HG03469 (cell line): Measurements from ENCODE around the gene RARB.

Source experiments
- ATAC-seq: cut with Tn5 transposase; IDR thresholded peaks from one replicate; pipeline ENCODE4 v1.9.1; 2021; ENCODE audit warnings: mild to moderate bottlenecking, moderate library complexity, moderate number of reproducible peaks; ENCODE audit not compliant: unreplicated experiment

RARB gene

GRCh38 chr3:25572919-25573385, 144.9 kb downstream of the RARB start:
- no peak for ATAC-seq

GRCh38 chr3:25573386-25574171, 145.5 kb downstream of the RARB start:
- no peak for ATAC-seq

- ATAC-seq, result no peak
These were observed 146.2 kb downstream of the RARB start for GRCh38 chr3:25574172-25574765.

- no peak for ATAC-seq
These were observed 146.9 kb downstream of the RARB start for GRCh38 chr3:25575001-25575400.

- ATAC-seq, result no peak
These were observed 148.1 kb downstream of the RARB start for GRCh38 chr3:25576146-25576545.

GRCh38 chr3:25576831-25577454, 148.9 kb downstream of the RARB start:
- ATAC-seq, result no peak

GRCh38 chr3:25578059-25578458, 150.0 kb downstream of the RARB start:
- no peak for ATAC-seq

GRCh38 chr3:25580534-25580933, 152.5 kb downstream of the RARB start:
- no peak for ATAC-seq

- no peak for ATAC-seq
These were observed 153.3 kb downstream of the RARB start for GRCh38 chr3:25581335-25581734.

- no peak for ATAC-seq
These were observed 153.8 kb downstream of the RARB start for GRCh38 chr3:25581823-25582222.

GRCh38 chr3:25582242-25582641, 154.2 kb downstream of the RARB start:
- no peak for ATAC-seq

GRCh38 chr3:25583343-25583742, 155.3 kb downstream of the RARB start:
- ATAC-seq, result no peak

GRCh38 chr3:25584011-25584789, 156.1 kb downstream of the RARB start:
- ATAC-seq, result no peak

- no peak for ATAC-seq
These were observed 157.5 kb downstream of the RARB start for GRCh38 chr3:25585361-25586166.

GRCh38 chr3:25586167-25586505, 158.1 kb downstream of the RARB start:
- ATAC-seq, result no peak

- no peak for ATAC-seq
These were observed 158.5 kb downstream of the RARB start for GRCh38 chr3:25586553-25586952.

- ATAC-seq, result no peak
These were observed 159.0 kb downstream of the RARB start for GRCh38 chr3:25587094-25587493.

- ATAC-seq, result no peak
These were observed 159.5 kb downstream of the RARB start for GRCh38 chr3:25587526-25587925.

- ATAC-seq, result no peak
These were observed 159.9 kb downstream of the RARB start for GRCh38 chr3:25587975-25588374.

- ATAC-seq, result no peak
These were observed 160.5 kb downstream of the RARB start for GRCh38 chr3:25588441-25589103.
